Effector memory CD8-positive, alpha-beta T cell (primary cell): ENCODE data around the gene CRYM.
A peak's percentile ranks its signal among the peaks of the same experiment; 100 is the strongest.
"Not testable (repeated sequence)": the region's sequence is repeated elsewhere in the genome, so short reads cannot be mapped to it uniquely, and the experiment has no call there.

Source experiments
- ATAC-seq: fragments of 150-1000 bp; cut with Tn5 transposase; replicated peaks from 2 replicates; pipeline ENCODE4 v1.10.0; 2021; ENCODE audit warnings: mild to moderate bottlenecking, moderate library complexity
- DNase-seq, 3 experiments: peaks; one replicate each; pipeline ENCODE4 v3.0.0; 2021
- H3K27ac Mint-ChIP-seq, 2 donors: one replicate each; pipeline ENCODE4 v1.8.0; 2022; ENCODE audit warnings: mild to moderate bottlenecking in 2 of 2, mixed read lengths in 2 of 2, moderate library complexity in 2 of 2
- H3K27me3 Mint-ChIP-seq, 2 donors: one replicate each; pipeline ENCODE4 v1.8.0; 2022; ENCODE audit warnings: mixed read lengths in 2 of 2
- H3K36me3 Mint-ChIP-seq: one replicate; pipeline ENCODE4 v1.8.0; 2022; ENCODE audit warnings: mild to moderate bottlenecking, moderate library complexity, mixed read lengths; ENCODE audit not compliant: insufficient read depth
- H3K4me1 Mint-ChIP-seq, 2 donors: one replicate each; pipeline ENCODE4 v1.8.0; 2022; ENCODE audit warnings: low read depth in 2 of 2, mixed read lengths in 2 of 2
- H3K4me3 Mint-ChIP-seq, 2 donors: one replicate each; pipeline ENCODE4 v1.8.0; 2022; ENCODE audit warnings: mild to moderate bottlenecking in 2 of 2, mixed read lengths in 2 of 2, moderate library complexity in 2 of 2
- H3K9me3 Mint-ChIP-seq, 2 donors: one replicate each; pipeline ENCODE4 v1.8.0; 2022; ENCODE audit warnings: mixed read lengths in 2 of 2

Gene CRYM

DNA sequence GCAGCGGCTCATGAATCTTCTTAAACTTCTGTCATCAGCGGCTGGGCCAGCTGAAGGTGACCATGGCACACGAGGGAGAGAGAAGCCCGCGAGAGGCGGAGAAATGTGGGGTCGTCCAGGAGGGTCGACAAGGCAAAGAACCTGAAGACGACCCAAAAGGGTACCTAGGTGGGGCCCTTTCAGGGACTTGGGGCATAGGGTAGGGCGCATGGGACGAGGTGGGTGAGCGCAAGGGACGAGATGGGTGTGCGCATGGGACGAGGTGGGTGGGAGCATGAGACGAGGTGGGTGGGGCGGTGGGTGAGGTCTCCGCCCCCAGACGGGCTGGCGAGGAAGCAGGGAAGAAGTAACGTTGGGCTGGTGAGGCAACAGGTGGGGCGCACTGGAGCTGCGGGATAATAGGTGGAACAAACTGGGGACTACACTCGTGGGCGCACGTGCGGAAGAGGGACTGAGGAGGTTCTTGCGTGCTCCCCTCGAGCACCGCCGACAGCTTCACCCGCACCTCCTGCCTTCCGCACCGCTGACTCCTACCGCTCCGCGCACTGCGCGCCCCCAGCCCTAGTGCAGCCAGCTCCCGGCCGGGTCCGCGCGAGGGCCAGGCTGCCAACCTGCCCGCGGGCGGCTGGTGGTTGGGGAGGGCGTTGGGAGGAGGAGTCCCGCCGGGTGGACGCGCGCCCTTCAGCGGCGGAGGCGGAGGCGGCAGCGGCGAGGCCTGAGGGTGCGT is 23.2 kb upstream of the CRYM start:
- Mint-ChIP-seq H3K36me3 (peaks cover 3% of the 10 kb centered on the region), H3K9me3 (no peaks in the 10 kb centered on the region), H3K4me1 (peaks cover 18 to 19% of the 10 kb centered on the region in 2 donors), H3K4me3 (peak overlapping the region; percentile 90 to 97), H3K27ac (peak overlapping the region in 1 of 2 donors; percentile 47), H3K27me3 (peaks cover 45 to 58% of the 10 kb centered on the region in 2 donors)
- DNase-seq (peak in 1 of 3 experiments; percentile 5), ATAC-seq (peak; percentile 46)

GRCh38 chr16:21300309-21301167 is 22.4 kb upstream of the CRYM start:
- Mint-ChIP-seq H3K36me3 (peaks cover 3% of the 10 kb centered on the region), H3K27me3 (peaks cover 51 to 66% of the 10 kb centered on the region in 2 donors), H3K9me3 (no peaks in the 10 kb centered on the region), H3K4me1 (peaks cover 18 to 19% of the 10 kb centered on the region in 2 donors), H3K4me3 (peak overlapping the region; percentile 90 to 97), H3K27ac (peak overlapping the region in 1 of 2 donors; percentile 47)
- ATAC-seq (peak; percentile 31), DNase-seq (no peak)

GRCh38 chr16:21289789-21290188 is 11.7 kb upstream of the CRYM start:
- not testable (repeated sequence) for H3K9me3 Mint-ChIP-seq, H3K4me3 Mint-ChIP-seq, H3K27ac Mint-ChIP-seq, H3K36me3 Mint-ChIP-seq, DNase-seq, ATAC-seq, H3K4me1 Mint-ChIP-seq
- peaks cover 48 to 87% of the 10 kb centered on the region in 2 donors for H3K27me3 Mint-ChIP-seq

- peaks cover 52 to 84% of the 10 kb centered on the region in 2 donors for H3K27me3 Mint-ChIP-seq
- no peak for ATAC-seq
- no peaks in the 10 kb centered on the region for H3K36me3 Mint-ChIP-seq
- no peak overlapping the region for H3K4me3 Mint-ChIP-seq
- DNase-seq, result no peak
- H3K4me1 Mint-ChIP-seq, result peaks cover 0 to 4% of the 10 kb centered on the region in 2 donors
- peaks cover 0 to 3% of the 10 kb centered on the region in 2 donors for H3K9me3 Mint-ChIP-seq
- H3K27ac Mint-ChIP-seq, result no peak overlapping the region
Measured at GRCh38 chr16:21285314-21285713, 7.2 kb upstream of the CRYM start.

GRCh38 chr16:21284414-21284813 is 6.3 kb upstream of the CRYM start:
- Mint-ChIP-seq H3K27me3 (peaks cover 53 to 84% of the 10 kb centered on the region in 2 donors), H3K36me3 (no peaks in the 10 kb centered on the region), H3K4me1 (peaks cover 0 to 4% of the 10 kb centered on the region in 2 donors), H3K9me3 (peaks cover 0 to 3% of the 10 kb centered on the region in 2 donors), H3K27ac (no peak overlapping the region), H3K4me3 (no peak overlapping the region)
- ATAC-seq (no peak), DNase-seq (no peak)

GRCh38 chr16:21283521-21284289 is 5.6 kb upstream of the CRYM start:
- H3K9me3 Mint-ChIP-seq, result peaks cover 0 to 3% of the 10 kb centered on the region in 2 donors
- H3K27ac Mint-ChIP-seq, result no peak overlapping the region
- no peaks in the 10 kb centered on the region for H3K36me3 Mint-ChIP-seq
- ATAC-seq (no peak), DNase-seq (no peak)
- peaks cover 58 to 85% of the 10 kb centered on the region in 2 donors for H3K27me3 Mint-ChIP-seq
- no peak overlapping the region for H3K4me3 Mint-ChIP-seq
- H3K4me1 Mint-ChIP-seq, result peaks cover 0 to 4% of the 10 kb centered on the region in 2 donors

DNA sequence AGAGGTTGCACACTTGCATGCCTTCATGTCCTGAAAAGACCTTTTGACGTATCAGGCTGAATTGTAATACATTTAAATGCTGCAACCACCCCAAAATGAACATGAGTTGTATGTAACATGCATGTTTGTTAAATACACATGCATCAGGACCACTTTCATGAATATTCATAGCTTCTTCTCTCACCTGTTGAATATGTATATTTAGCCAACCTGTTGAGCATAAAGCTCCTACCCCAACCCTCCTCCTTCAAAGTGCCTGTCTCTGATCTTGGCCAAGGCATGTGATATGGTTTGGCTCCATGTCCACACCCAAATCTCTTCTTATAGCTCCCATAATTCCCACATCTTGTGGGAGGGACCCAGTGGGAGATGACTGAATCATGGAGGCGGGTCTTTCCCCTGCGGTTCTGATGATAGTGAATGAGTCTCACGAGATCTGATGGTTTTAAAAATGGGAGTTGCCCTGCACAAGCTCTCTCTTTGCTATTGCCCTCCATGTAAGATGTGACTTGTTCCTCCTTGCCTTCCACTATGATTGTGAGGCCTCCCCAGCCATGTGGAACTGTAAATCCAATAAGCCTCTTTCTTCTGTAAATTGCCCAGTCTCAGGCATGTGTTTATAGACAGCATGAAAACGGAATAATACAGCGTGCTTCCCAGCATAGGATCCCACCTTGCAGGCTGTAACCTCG is 3.8 kb upstream of the CRYM start:
- H3K27me3 Mint-ChIP-seq, result peaks cover 57 to 86% of the 10 kb centered on the region in 2 donors
- peaks cover 0 to 5% of the 10 kb centered on the region in 2 donors for H3K4me1 Mint-ChIP-seq
- DNase-seq (no peak), ATAC-seq (no peak)
- H3K9me3 Mint-ChIP-seq, result peaks cover 0 to 3% of the 10 kb centered on the region in 2 donors
- H3K27ac Mint-ChIP-seq, result no peak overlapping the region
- H3K4me3 Mint-ChIP-seq, result no peak overlapping the region
- H3K36me3 Mint-ChIP-seq, result no peaks in the 10 kb centered on the region

- no peak overlapping the region for H3K27ac Mint-ChIP-seq
- no peak for ATAC-seq
- H3K4me3 Mint-ChIP-seq, result no peak overlapping the region
- H3K27me3 Mint-ChIP-seq, result peaks cover 66 to 92% of the 10 kb centered on the region in 2 donors
- peaks cover 0 to 3% of the 10 kb centered on the region in 2 donors for H3K9me3 Mint-ChIP-seq
- no peak for DNase-seq
- no peaks in the 10 kb centered on the region for H3K36me3 Mint-ChIP-seq
- H3K4me1 Mint-ChIP-seq, result peaks cover 0 to 5% of the 10 kb centered on the region in 2 donors
Measured at GRCh38 chr16:21279501-21279900, 1.4 kb upstream of the CRYM start.

GRCh38 chr16:21277045-21277926 is 804 bp downstream of the CRYM start:
- H3K9me3 Mint-ChIP-seq, result no peaks in the 10 kb centered on the region
- H3K4me3 Mint-ChIP-seq, result no peak overlapping the region
- no peak for ATAC-seq
- no peaks in the 10 kb centered on the region for H3K36me3 Mint-ChIP-seq
- peaks cover 0 to 1% of the 10 kb centered on the region in 2 donors for H3K4me1 Mint-ChIP-seq
- no peak for DNase-seq
- H3K27ac Mint-ChIP-seq, result no peak overlapping the region
- H3K27me3 Mint-ChIP-seq, result peaks cover 73 to 94% of the 10 kb centered on the region in 2 donors

DNA sequence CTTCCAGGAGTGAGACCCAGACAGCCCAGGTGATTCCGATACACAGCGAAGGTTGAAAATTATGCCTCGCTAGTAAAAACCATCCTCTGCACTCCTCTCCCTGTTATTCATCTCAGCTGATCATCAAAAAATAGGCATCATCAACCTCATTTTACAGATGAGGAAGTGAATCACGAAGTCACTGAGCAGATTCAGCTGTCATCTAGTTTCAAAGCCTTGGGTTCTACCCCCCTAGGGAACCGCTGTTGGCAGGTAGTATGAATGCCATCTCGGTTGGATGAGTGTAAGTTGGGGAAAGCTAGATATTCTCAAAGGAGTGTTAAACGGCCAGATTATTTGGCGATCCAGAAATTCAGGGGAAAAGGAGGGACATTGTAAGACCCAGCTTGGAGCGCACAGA is 2.0 kb downstream of the CRYM start:
- H3K4me1 Mint-ChIP-seq, result peaks cover 0 to 1% of the 10 kb centered on the region in 2 donors
- no peak for ATAC-seq
- no peaks in the 10 kb centered on the region for H3K36me3 Mint-ChIP-seq
- H3K4me3 Mint-ChIP-seq, result no peak overlapping the region
- peaks cover 67 to 89% of the 10 kb centered on the region in 2 donors for H3K27me3 Mint-ChIP-seq
- DNase-seq, result no peak
- no peaks in the 10 kb centered on the region for H3K9me3 Mint-ChIP-seq
- no peak overlapping the region for H3K27ac Mint-ChIP-seq

- peaks cover 67 to 87% of the 10 kb centered on the region in 2 donors for H3K27me3 Mint-ChIP-seq
- H3K27ac Mint-ChIP-seq, result no peak overlapping the region
- H3K4me1 Mint-ChIP-seq, result peaks cover 0 to 1% of the 10 kb centered on the region in 2 donors
- no peak overlapping the region for H3K4me3 Mint-ChIP-seq
- H3K36me3 Mint-ChIP-seq, result no peaks in the 10 kb centered on the region
- DNase-seq (no peak), ATAC-seq (no peak)
- H3K9me3 Mint-ChIP-seq, result no peaks in the 10 kb centered on the region
Measured at GRCh38 chr16:21275529-21275928, 2.6 kb downstream of the CRYM start.

DNA sequence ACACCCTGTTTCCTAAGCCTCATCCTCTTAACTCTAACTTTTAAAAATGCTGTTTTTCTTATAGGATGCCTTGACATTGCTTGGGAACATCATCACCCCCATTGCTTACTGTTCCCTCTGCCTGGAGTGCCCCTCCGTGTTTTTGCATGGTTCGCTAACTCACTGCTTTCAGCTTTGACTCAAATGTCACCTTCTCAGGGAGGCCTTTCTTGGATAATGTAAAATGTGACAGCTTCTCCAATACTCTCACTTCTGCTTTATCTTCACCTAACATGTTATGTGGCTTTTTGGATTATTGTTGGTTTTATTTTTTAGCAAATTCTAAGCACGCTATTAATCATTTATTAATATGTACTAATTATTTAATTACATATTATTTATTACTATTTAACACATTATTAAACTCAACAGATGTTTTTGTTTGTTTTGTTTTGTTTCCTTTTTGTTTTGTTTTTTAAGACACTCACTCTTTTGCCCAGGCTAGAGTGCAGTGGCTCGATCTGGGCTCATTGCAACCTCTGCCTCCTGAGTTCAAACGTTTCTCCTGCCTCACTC is 3.8 kb downstream of the CRYM start:
- H3K4me1 Mint-ChIP-seq, result peaks cover 0 to 1% of the 10 kb centered on the region in 2 donors
- H3K27ac Mint-ChIP-seq, result no peak overlapping the region
- no peaks in the 10 kb centered on the region for H3K36me3 Mint-ChIP-seq
- H3K27me3 Mint-ChIP-seq, result peaks cover 61 to 74% of the 10 kb centered on the region in 2 donors
- H3K4me3 Mint-ChIP-seq, result no peak overlapping the region
- ATAC-seq (no peak), DNase-seq (no peak)
- no peaks in the 10 kb centered on the region for H3K9me3 Mint-ChIP-seq
